DOHH2 (cell line): Measurements from ENCODE around the gene DEDD.

Source experiments
- H3F3A ChIP-seq: fragments of 200-600 bp; sonication (generic), shearing (Covaris generic); 2 replicates; pipeline ENCODE4 v1.6.0; 2016; ENCODE audit warnings: antibody characterized with exemption, mild to moderate bottlenecking; ENCODE audit not compliant: control insufficient read depth, insufficient read depth
- H3K27ac ChIP-seq: fragments of 200-600 bp; sonication (generic); 2 replicates; pipeline ENCODE4 v1.5.1; 2014; ENCODE audit warnings: low read depth, mild to moderate bottlenecking, low read length, moderate library complexity
- H3K27me3 ChIP-seq: fragments of 200-600 bp; sonication (generic); 2 replicates; pipeline ENCODE4 v1.6.1; 2014; ENCODE audit warnings: mild to moderate bottlenecking, low read length, mixed read lengths; ENCODE audit not compliant: control insufficient read depth
- H3K36me3 ChIP-seq: fragments of 200-600 bp; sonication (generic); 2 replicates; pipeline ENCODE4 v1.6.1; 2014; ENCODE audit warnings: mild to moderate bottlenecking, low read length, moderate library complexity, mixed read lengths; ENCODE audit not compliant: control insufficient read depth
- H3K4me1 ChIP-seq: fragments of 200-600 bp; sonication (generic); 2 replicates; pipeline ENCODE4 v1.6.1; 2014; ENCODE audit warnings: mild to moderate bottlenecking, low read length, mixed read lengths; ENCODE audit not compliant: control insufficient read depth
- H3K4me2 ChIP-seq: fragments of 200-600 bp; sonication (generic); 2 replicates; pipeline ENCODE4 v1.6.0; 2014; ENCODE audit warnings: mild to moderate bottlenecking, low read length, moderate library complexity
- H3K4me3 ChIP-seq: fragments of 200-600 bp; sonication (generic); 2 replicates; pipeline ENCODE4 v1.5.1; 2014; ENCODE audit warnings: mild to moderate bottlenecking, low read length, mixed read lengths
- H3K79me2 ChIP-seq: fragments of 200-600 bp; sonication (generic); 2 replicates; pipeline ENCODE4 v1.6.1; 2014; ENCODE audit warnings: mild to moderate bottlenecking, low read length, mixed read lengths; ENCODE audit not compliant: control insufficient read depth
- H3K9me2 ChIP-seq: fragments of 200-600 bp; sonication (generic); replicated peaks from 2 replicates; pipeline ENCODE4 v1.6.1; 2014; ENCODE audit warnings: mild to moderate bottlenecking, low read length, mixed read lengths; ENCODE audit not compliant: control insufficient read depth
- H3K9me3 ChIP-seq: fragments of 200-600 bp; sonication (generic); 2 replicates; pipeline ENCODE4 v1.6.1; 2014; ENCODE audit warnings: antibody characterized with exemption, low read length, mixed read lengths; ENCODE audit not compliant: control insufficient read depth, insufficient read depth
- H4K20me1 ChIP-seq: fragments of 200-600 bp; sonication (generic); 2 replicates; pipeline ENCODE4 v1.6.0; 2014; ENCODE audit warnings: low read depth, mild to moderate bottlenecking, antibody characterized with exemption, low read length, moderate library complexity; ENCODE audit not compliant: control insufficient read depth, insufficient read depth
- CTCF ChIP-seq: fragments of 200-600 bp; sonication (generic); IDR thresholded peaks from one replicate; pipeline ENCODE4 v1.5.1; 2014; ENCODE audit warnings: antibody characterized with exemption, mild to moderate bottlenecking, low read depth, low read length; ENCODE audit not compliant: poor library complexity, severe bottlenecking
- EZH2phosphoT487 ChIP-seq: fragments of 200-600 bp; sonication (generic); IDR thresholded peaks from 2 replicates; pipeline ENCODE4 v1.6.1; 2017; ENCODE audit warnings: borderline replicate concordance, mild to moderate bottlenecking, antibody characterized with exemption, low read length, moderate library complexity, mixed read lengths

Gene DEDD

GRCh38 chr1:161096530-161096929, 35.9 kb downstream of the DEDD start:
- Histone ChIP-seq H3K4me2 (no peak overlapping the region), H3F3A (peaks cover 21% of the 10 kb centered on the region)
- TF ChIP-seq EZH2phosphoT487 (no peak), CTCF (no peak)

GRCh38 chr1:161096015-161096414, 36.5 kb downstream of the DEDD start:
- Histone ChIP-seq H3K27me3 (no peaks in the 10 kb centered on the region), H3K9me2 (no peaks in the 10 kb centered on the region), H3K36me3 (peaks cover 16% of the 10 kb centered on the region), H4K20me1 (no peaks in the 10 kb centered on the region), H3K4me1 (peaks cover 24% of the 10 kb centered on the region), H3K27ac (no peak overlapping the region), H3K79me2 (no peaks in the 10 kb centered on the region), H3K4me3 (no peak overlapping the region), H3K9me3 (no peaks in the 10 kb centered on the region), H3F3A (peaks cover 21% of the 10 kb centered on the region), H3K4me2 (no peak overlapping the region)
- no peak for TF ChIP-seq CTCF
- TF ChIP-seq EZH2phosphoT487, result no peak

More at GRCh38 chr1:161096530-161096929, 35.9 kb downstream of the DEDD start:
- Histone ChIP-seq H3K27me3 (no peaks in the 10 kb centered on the region), H3K4me1 (peaks cover 24% of the 10 kb centered on the region), H3K27ac (no peak overlapping the region), H3K36me3 (peaks cover 20% of the 10 kb centered on the region), H4K20me1 (no peaks in the 10 kb centered on the region), H3K79me2 (no peaks in the 10 kb centered on the region), H3K4me3 (no peak overlapping the region), H3K9me2 (no peaks in the 10 kb centered on the region), H3K9me3 (no peaks in the 10 kb centered on the region)

- H3K27ac ChIP-seq, result no peak overlapping the region
- no peaks in the 10 kb centered on the region for H3K79me2 ChIP-seq
- H3K4me3 ChIP-seq, result no peak overlapping the region
- peaks cover 12% of the 10 kb centered on the region for H3K36me3 ChIP-seq
- no peak for TF ChIP-seq CTCF
- no peak for TF ChIP-seq EZH2phosphoT487
- H3K4me2 ChIP-seq, result no peak overlapping the region
- no peaks in the 10 kb centered on the region for H3K27me3 ChIP-seq
- H3K9me3 ChIP-seq, result no peaks in the 10 kb centered on the region
- no peaks in the 10 kb centered on the region for H3K9me2 ChIP-seq
- H3K4me1 ChIP-seq, result peaks cover 24% of the 10 kb centered on the region
- H4K20me1 ChIP-seq, result no peaks in the 10 kb centered on the region
- H3F3A ChIP-seq, result peaks cover 13% of the 10 kb centered on the region
Observed at GRCh38 chr1:161095230-161095629, 37.2 kb downstream of the DEDD start.
